Activated naive CD8-positive, alpha-beta T cell treated with anti-CD3 and anti-CD28 coated beads, Interleukin-2, amount 10 ng/mL, durations not matched to agents 7 days and 5 days (primary cell): Measurements from ENCODE around the gene PRIMPOL. TPM values are rescaled to one million over a fixed set of nuclear protein-coding genes. Genes with fewer than 3 reads are reported as not detected.
A peak's percentile ranks its signal among the peaks of the same experiment; 100 is the strongest.

Experiments
- ATAC-seq: fragments of 150-1000 bp; cut with Tn5 transposase; one replicate; pipeline ENCODE4 v1.10.0; 2021; ENCODE audit warnings: low read depth, moderate library complexity
- POLR2A ChIA-PET: fragments of 350-600 bp; sonication (Branson Sonifier 250); formaldehyde crosslinking; loops from one replicate; lab custom pipeline; 2021; ENCODE audit warnings: antibody characterized with exemption; lab: Charles Lee
- DNase-seq: peaks from one replicate; pipeline ENCODE4 v3.0.0; 2021
- H3K27ac Mint-ChIP-seq: one replicate; pipeline ENCODE4 v1.8.0; 2022; ENCODE audit warnings: mild to moderate bottlenecking, mixed read lengths
- H3K27me3 Mint-ChIP-seq: one replicate; pipeline ENCODE4 v1.8.0; 2022; ENCODE audit warnings: mild to moderate bottlenecking, moderate library complexity, mixed read lengths
- H3K36me3 Mint-ChIP-seq: one replicate; pipeline ENCODE4 v1.8.0; 2021; ENCODE audit warnings: mild to moderate bottlenecking, mixed read lengths
- H3K4me1 Mint-ChIP-seq: one replicate; pipeline ENCODE4 v1.8.0; 2021; ENCODE audit warnings: mixed read lengths
- H3K4me3 Mint-ChIP-seq: one replicate; pipeline ENCODE4 v1.8.0; 2022; ENCODE audit warnings: mild to moderate bottlenecking, moderate library complexity, mixed read lengths
- H3K9me3 Mint-ChIP-seq: one replicate; pipeline ENCODE4 v1.8.0; 2021; ENCODE audit warnings: mixed read lengths
- total RNA-seq, 2 experiments: library from RNA; stranded (reverse); gene quantifications; one replicate each; pipeline ENCODE4 v1.2.3, GENCODE V29; 2021

PRIMPOL gene
- total RNA-seq, 2 experiments from 2014 or later, result 22.5 to 25.0 TPM

- H3K36me3 Mint-ChIP-seq, result peaks cover 11% of the 10 kb centered on the region
- DNase-seq (no peak), ATAC-seq (no peak)
- peaks cover 11% of the 10 kb centered on the region for H3K4me1 Mint-ChIP-seq
- no peaks in the 10 kb centered on the region for H3K27me3 Mint-ChIP-seq
- H3K4me3 Mint-ChIP-seq, result no peak overlapping the region
- no peaks in the 10 kb centered on the region for H3K9me3 Mint-ChIP-seq
- POLR2A ChIA-PET, result no interaction called here
- no peak overlapping the region for H3K27ac Mint-ChIP-seq
These were observed 32.4 kb downstream of the PRIMPOL start for GRCh38 chr4:184681916-184682315.

DNA sequence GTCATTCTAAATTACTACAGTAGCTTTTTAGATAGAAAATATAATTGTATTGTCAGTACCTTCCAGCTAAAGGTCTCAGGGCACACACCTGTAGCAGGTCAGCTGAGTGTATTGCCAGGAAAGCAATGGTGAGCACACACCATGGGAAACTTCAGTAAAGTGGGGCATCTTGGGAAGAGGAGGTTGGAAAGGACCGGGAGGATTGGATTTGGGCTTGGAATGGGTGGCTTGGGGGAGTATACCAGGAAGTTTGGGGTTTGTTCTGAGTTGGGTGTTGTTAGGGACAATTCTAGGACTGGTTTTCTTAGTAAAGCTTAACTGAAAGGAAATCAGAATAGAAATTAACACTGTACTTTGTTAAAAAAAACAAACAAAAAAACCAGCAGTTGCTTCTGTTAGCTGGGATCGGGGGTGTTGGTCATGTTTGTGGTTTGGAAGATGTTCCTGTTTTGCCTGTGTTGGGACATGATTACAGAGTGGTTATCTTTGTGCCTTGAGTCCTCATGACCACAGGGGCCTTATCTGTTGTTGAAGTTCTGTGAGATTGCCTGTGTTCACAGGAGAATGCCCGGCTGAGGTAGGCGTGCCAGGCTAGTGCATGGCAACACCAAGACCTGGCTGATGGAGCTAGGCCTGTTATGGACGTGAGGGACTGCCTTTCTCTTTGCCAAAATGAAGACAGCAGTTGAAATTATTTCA is 35.1 kb downstream of the PRIMPOL start:
- no peak for DNase-seq
- Mint-ChIP-seq H3K36me3 (peaks cover 16% of the 10 kb centered on the region), H3K27ac (peak overlapping the region; percentile 64), H3K4me3 (peak overlapping the region; percentile 33), H3K4me1 (peaks cover 11% of the 10 kb centered on the region), H3K27me3 (no peaks in the 10 kb centered on the region), H3K9me3 (no peaks in the 10 kb centered on the region)
- ATAC-seq, result no peak
- POLR2A ChIA-PET, result interaction anchor here (0.6 kb wide), 1 partner anchor 36 kb away, joined by 4 read pairs; the partner anchor contains the start of gene CASP3

- Mint-ChIP-seq H3K9me3 (no peaks in the 10 kb centered on the region), H3K4me1 (peaks cover 11% of the 10 kb centered on the region), H3K36me3 (peaks cover 24% of the 10 kb centered on the region), H3K27ac (no peak overlapping the region), H3K4me3 (no peak overlapping the region), H3K27me3 (no peaks in the 10 kb centered on the region)
- DNase-seq (no peak), ATAC-seq (no peak)
- POLR2A ChIA-PET, result interaction anchor here (0.7 kb wide), 1 partner anchor 41 kb away, joined by 3 read pairs; no protein-coding TSS in a partner anchor
These were observed 38.5 kb downstream of the PRIMPOL start for GRCh38 chr4:184688005-184688404.

GRCh38 chr4:184688447-184688846 is 38.9 kb downstream of the PRIMPOL start:
- H3K27me3 Mint-ChIP-seq, result no peaks in the 10 kb centered on the region
- POLR2A ChIA-PET, result interaction anchor here (0.7 kb wide), 1 partner anchor 40 kb away, joined by 3 read pairs; no protein-coding TSS in a partner anchor
- H3K4me3 Mint-ChIP-seq, result no peak overlapping the region
- ATAC-seq (no peak), DNase-seq (no peak)
- no peak overlapping the region for H3K27ac Mint-ChIP-seq
- peaks cover 24% of the 10 kb centered on the region for H3K36me3 Mint-ChIP-seq
- peaks cover 11% of the 10 kb centered on the region for H3K4me1 Mint-ChIP-seq
- H3K9me3 Mint-ChIP-seq, result no peaks in the 10 kb centered on the region

DNA sequence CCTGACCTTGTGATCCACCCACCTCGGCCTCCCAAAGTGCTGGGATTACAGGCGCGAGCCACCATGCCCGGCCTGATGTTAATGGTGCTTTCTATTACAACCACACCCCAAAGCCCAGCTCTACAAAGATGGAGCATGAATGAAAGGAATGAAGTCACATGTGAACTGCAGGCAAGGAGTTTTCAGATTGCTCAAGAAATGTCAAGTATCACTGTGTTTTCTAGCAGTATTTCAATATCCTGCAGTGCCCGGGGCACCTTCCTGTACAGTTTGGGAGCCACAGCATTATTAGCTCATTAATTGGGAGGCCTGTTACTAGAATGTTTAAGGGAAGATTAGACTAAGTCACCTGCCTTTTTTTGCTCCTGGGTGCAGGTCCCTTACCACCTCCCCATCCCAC is 40.1 kb downstream of the PRIMPOL start:
- Mint-ChIP-seq H3K4me3 (no peak overlapping the region), H3K9me3 (no peaks in the 10 kb centered on the region), H3K36me3 (peaks cover 24% of the 10 kb centered on the region)

DNA sequence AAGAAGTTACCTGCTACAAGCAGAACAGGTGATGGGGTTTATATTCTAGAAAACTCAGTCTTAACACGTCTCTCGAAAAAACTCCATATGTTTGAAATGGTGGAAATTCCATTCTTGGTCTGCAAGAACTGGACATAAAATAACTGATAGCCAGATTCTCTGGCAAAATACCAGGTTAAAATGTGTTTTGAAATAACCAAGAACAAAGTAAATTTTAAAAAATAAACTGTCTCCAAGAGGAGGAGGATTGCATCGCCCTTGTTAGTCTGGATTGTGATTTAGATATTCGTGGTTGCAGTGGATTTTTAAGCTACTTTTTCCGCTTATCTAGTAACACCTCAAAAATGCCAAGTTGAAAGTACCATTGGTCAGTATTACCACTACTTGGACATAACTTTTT is 43.5 kb downstream of the PRIMPOL start:
- Mint-ChIP-seq H3K4me1 (no peaks in the 10 kb centered on the region), H3K27ac (no peak overlapping the region), H3K4me3 (no peak overlapping the region), H3K36me3 (peaks cover 32% of the 10 kb centered on the region), H3K27me3 (no peaks in the 10 kb centered on the region), H3K9me3 (no peaks in the 10 kb centered on the region)
- ATAC-seq (no peak), DNase-seq (no peak)
- POLR2A ChIA-PET, result no interaction called here

More for the DNA sequence above, 40.1 kb downstream of the PRIMPOL start:
- H3K27ac Mint-ChIP-seq, result no peak overlapping the region
- ATAC-seq (no peak), DNase-seq (no peak)
- POLR2A ChIA-PET, result no interaction called here
- H3K4me1 Mint-ChIP-seq, result peaks cover 8% of the 10 kb centered on the region
- H3K27me3 Mint-ChIP-seq, result no peaks in the 10 kb centered on the region

DNA sequence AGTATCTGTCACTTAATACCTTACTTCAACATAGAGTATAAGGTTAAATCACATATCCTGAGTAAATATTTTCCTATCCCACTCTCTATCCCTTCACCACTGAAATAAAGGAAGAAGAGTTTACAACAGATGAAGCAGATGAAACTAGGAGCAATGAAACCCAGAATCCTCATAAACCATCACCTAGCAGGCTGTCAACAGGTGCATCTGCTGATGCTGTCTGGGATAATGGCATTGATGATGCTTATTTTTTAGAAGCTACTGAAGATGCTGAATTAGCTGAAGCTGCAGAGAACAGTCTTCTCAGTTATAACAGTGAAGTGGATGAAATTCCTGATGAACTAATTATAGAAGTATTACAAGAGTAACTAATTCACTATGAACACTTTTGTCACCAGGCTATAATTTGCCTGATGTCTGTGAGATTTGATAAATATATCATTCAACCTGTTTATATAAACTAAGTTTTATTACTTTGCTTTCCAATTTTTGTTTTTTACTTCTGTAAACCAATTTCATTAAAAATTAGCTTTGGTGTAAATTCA is 44.9 kb downstream of the PRIMPOL start:
- ATAC-seq (no peak), DNase-seq (no peak)
- Mint-ChIP-seq H3K4me1 (no peaks in the 10 kb centered on the region), H3K4me3 (no peak overlapping the region), H3K36me3 (peaks cover 33% of the 10 kb centered on the region), H3K27me3 (no peaks in the 10 kb centered on the region), H3K9me3 (no peaks in the 10 kb centered on the region), H3K27ac (no peak overlapping the region)
- POLR2A ChIA-PET, result interaction anchor here (1.3 to 1.8 kb wide), 2 partner anchors 40 to 45 kb away, joined by 3 to 4 read pairs; partner anchors contain the start of genes CASP3, CENPU and PRIMPOL

GRCh38 chr4:184695178-184695896 is 45.8 kb downstream of the PRIMPOL start:
- no peaks in the 10 kb centered on the region for H3K9me3 Mint-ChIP-seq
- ATAC-seq (no peak), DNase-seq (no peak)
- H3K4me1 Mint-ChIP-seq, result no peaks in the 10 kb centered on the region
- H3K36me3 Mint-ChIP-seq, result peaks cover 33% of the 10 kb centered on the region
- H3K27me3 Mint-ChIP-seq, result no peaks in the 10 kb centered on the region
- H3K27ac Mint-ChIP-seq, result no peak overlapping the region
- POLR2A ChIA-PET, result interaction anchor here (1.3 to 1.8 kb wide), 2 partner anchors 39 to 46 kb away, joined by 3 to 4 read pairs; partner anchors contain the start of genes CASP3, CENPU and PRIMPOL
- H3K4me3 Mint-ChIP-seq, result no peak overlapping the region

GRCh38 chr4:184697956-184698355 is 48.4 kb downstream of the PRIMPOL start:
- H3K27ac Mint-ChIP-seq, result no peak overlapping the region
- H3K36me3 Mint-ChIP-seq, result peaks cover 31% of the 10 kb centered on the region
- H3K27me3 Mint-ChIP-seq, result no peaks in the 10 kb centered on the region
- DNase-seq, result no peak
- no peak overlapping the region for H3K4me3 Mint-ChIP-seq
- no peaks in the 10 kb centered on the region for H3K9me3 Mint-ChIP-seq
- H3K4me1 Mint-ChIP-seq, result no peaks in the 10 kb centered on the region
- no peak for ATAC-seq
- POLR2A ChIA-PET, result interaction anchor here (1.1 to 1.2 kb wide), 2 partner anchors 21 to 30 kb away, joined by 3 read pairs; no protein-coding TSS in a partner anchor

- DNase-seq, result no peak
- no peak overlapping the region for H3K27ac Mint-ChIP-seq
- peaks cover 37% of the 10 kb centered on the region for H3K36me3 Mint-ChIP-seq
- H3K9me3 Mint-ChIP-seq, result no peaks in the 10 kb centered on the region
- POLR2A ChIA-PET, result interaction anchor here (1.1 kb wide), 1 partner anchor 51 kb away, joined by 3 read pairs; the partner anchor contains the start of genes CASP3 and PRIMPOL
- no peak overlapping the region for H3K4me3 Mint-ChIP-seq
- H3K4me1 Mint-ChIP-seq, result no peaks in the 10 kb centered on the region
- no peaks in the 10 kb centered on the region for H3K27me3 Mint-ChIP-seq
- no peak for ATAC-seq
These were observed 50.4 kb downstream of the PRIMPOL start for GRCh38 chr4:184699941-184700340.

DNA sequence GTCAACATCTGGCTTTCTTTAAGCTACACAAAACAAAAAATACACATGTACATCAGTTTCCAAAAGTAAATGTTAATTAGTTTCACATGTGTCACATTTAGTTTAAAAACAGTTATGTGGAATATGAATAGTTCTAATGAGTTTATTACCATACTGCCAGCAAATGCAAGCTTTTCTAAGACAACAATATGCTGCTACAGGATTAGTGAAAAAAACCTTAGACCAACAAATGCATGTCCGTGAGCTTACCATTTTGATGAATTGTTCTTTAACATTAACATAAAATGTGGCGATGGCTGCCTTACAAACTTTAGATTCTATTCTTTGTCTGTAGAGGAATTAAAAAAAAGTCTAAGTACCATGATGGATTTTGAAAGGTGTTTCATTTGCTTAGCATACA is 52.6 kb downstream of the PRIMPOL start:
- DNase-seq, result no peak
- no peak for ATAC-seq
- Mint-ChIP-seq H3K4me3 (no peak overlapping the region), H3K4me1 (peaks cover 14% of the 10 kb centered on the region), H3K27ac (no peak overlapping the region), H3K9me3 (peaks cover 4% of the 10 kb centered on the region), H3K36me3 (peaks cover 44% of the 10 kb centered on the region), H3K27me3 (no peaks in the 10 kb centered on the region)
- POLR2A ChIA-PET, result no interaction called here

DNA sequence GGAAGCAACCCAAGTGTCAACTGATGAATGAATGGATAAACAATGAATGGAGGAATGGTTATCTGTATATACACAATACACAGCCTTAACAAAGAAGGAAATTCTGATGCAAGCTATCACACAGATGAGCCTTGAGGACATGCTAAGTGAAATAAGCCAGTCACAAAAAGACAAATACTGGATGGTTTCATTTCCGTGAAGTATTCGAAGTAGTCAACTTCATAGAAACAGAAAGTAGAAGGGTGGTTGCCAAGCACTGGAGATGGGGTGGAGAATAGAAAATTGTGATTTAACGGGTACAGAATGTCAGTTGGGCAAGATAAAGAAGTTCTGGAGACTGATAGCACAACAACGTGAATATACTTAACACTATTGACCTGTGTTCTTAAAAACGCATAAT is 56.2 kb downstream of the PRIMPOL start:
- Mint-ChIP-seq H3K4me3 (peak overlapping the region; percentile 33), H3K36me3 (peaks cover 56% of the 10 kb centered on the region), H3K4me1 (peaks cover 19% of the 10 kb centered on the region), H3K27ac (peak overlapping the region; percentile 72), H3K9me3 (peaks cover 4% of the 10 kb centered on the region), H3K27me3 (no peaks in the 10 kb centered on the region)
- POLR2A ChIA-PET, result interaction anchor here (0.6 kb wide), 1 partner anchor 35 kb away, joined by 3 read pairs; no protein-coding TSS in a partner anchor
- DNase-seq (no peak), ATAC-seq (peak; percentile 46)

- DNase-seq, result no peak
- ATAC-seq, result no peak
- Mint-ChIP-seq H3K27ac (no peak overlapping the region), H3K4me3 (no peak overlapping the region), H3K27me3 (no peaks in the 10 kb centered on the region), H3K36me3 (peaks cover 57% of the 10 kb centered on the region), H3K4me1 (peaks cover 19% of the 10 kb centered on the region), H3K9me3 (peaks cover 4% of the 10 kb centered on the region)
- POLR2A ChIA-PET, result interaction anchor here (0.6 kb wide), 1 partner anchor 36 kb away, joined by 3 read pairs; no protein-coding TSS in a partner anchor
These were observed 56.9 kb downstream of the PRIMPOL start for GRCh38 chr4:184706453-184706852.
